Spleen (tissue), 11 donors: ENCODE measurements around the gene PTX4. TPM values are rescaled to one million over a fixed set of nuclear protein-coding genes. Genes with fewer than 3 reads are reported as not detected.
A peak's percentile ranks its signal among the peaks of the same experiment; 100 is the strongest.

ENCODE experiments used
- DNase-seq: peaks from one replicate; pipeline ENCODE4 v3.0.0-alpha.2; 2020
- H3K27ac ChIP-seq, 8 donors: fragments of 200-600 bp; sonication (generic) in 7 of 8; 1 replicate in 4 of 8; 2 replicates in 4 of 8; pipeline versions ENCODE4 v1.5.0 to v1.8.0; 2016 to 2021; ENCODE audit warnings: inconsistent platforms in 4 of 8, mild to moderate bottlenecking in 4 of 8, moderate library complexity in 1 of 8
- H3K27me3 ChIP-seq, 7 donors: fragments of 200-600 bp; sonication (generic) in 6 of 7; replicated peaks in 1 of 7; 1 replicate in 4 of 7; 2 replicates in 3 of 7; pipeline versions ENCODE4 v1.5.0 to v1.8.0; 2016 to 2021; ENCODE audit warnings: inconsistent platforms in 3 of 7, mild to moderate bottlenecking in 1 of 7
- H3K36me3 ChIP-seq, 6 donors: fragments of 200-600 bp; sonication (generic) in 5 of 6; 1 replicate in 4 of 6; 2 replicates in 2 of 6; pipeline versions ENCODE4 v1.5.0 to v1.8.0; 2016 to 2021; ENCODE audit warnings: inconsistent platforms in 2 of 6
- H3K4me1 ChIP-seq, 6 donors: fragments of 200-600 bp; sonication (generic) in 5 of 6; 1 replicate in 3 of 6; 2 replicates in 3 of 6; pipeline versions ENCODE4 v1.5.0 to v1.8.0; 2016 to 2021; ENCODE audit warnings: inconsistent platforms in 3 of 6
- H3K4me3 ChIP-seq, 8 donors: fragments of 200-600 bp; sonication (generic) in 7 of 8; 1 replicate in 4 of 8; 2 replicates in 4 of 8; pipeline versions ENCODE4 v1.5.0 to v1.8.0; 2016 to 2021; ENCODE audit warnings: inconsistent platforms in 4 of 8, mild to moderate bottlenecking in 4 of 8, moderate library complexity in 2 of 8
- H3K9me3 ChIP-seq, 8 donors: fragments of 200-600 bp; sonication (generic) in 7 of 8; 1 replicate in 4 of 8; 2 replicates in 4 of 8; pipeline versions ENCODE4 v1.5.0 to v1.8.0; 2016 to 2021; ENCODE audit warnings: inconsistent platforms in 4 of 8
- CTCF ChIP-seq, 11 experiments: fragments of 200-600 bp in 7 of 11; fragments of 450-650 bp in 4 of 11; sonication (generic) in 4 of 11; IDR thresholded peaks in 8 of 11; conservative IDR thresholded peaks in 3 of 11; 1 replicate in 7 of 11; 2 replicates in 4 of 11; pipeline versions ENCODE4 v1.4.0 to v1.8.0; 2016 to 2021; ENCODE audit warnings: antibody characterized with exemption in 11 of 11, inconsistent platforms in 4 of 11, mild to moderate bottlenecking in 1 of 11
- POLR2A ChIP-seq, 3 donors: fragments of 450-650 bp; IDR thresholded peaks; one replicate each; pipeline ENCODE4 v1.5.1; 2017; ENCODE audit warnings: antibody characterized with exemption in 3 of 3, mild to moderate bottlenecking in 1 of 3
- POLR2AphosphoS5 ChIP-seq, 3 donors: sonication (generic); formaldehyde crosslinking; IDR thresholded peaks; one replicate each; pipeline ENCODE4 v1.5.1; 2017; ENCODE audit warnings: antibody characterized with exemption in 3 of 3
- WGBS, 5 donors: extraction: QIAGEN DNeasy Blood & Tissue Kit in 3 of 5; methylation state at CpG; one replicate each; pipeline versions ENCODE4 v1.1.5 to v1.1.7; 2013 to 2018; 5-methylcytosine and 5-hydroxymethylcytosine counted together
- intact Hi-C: fragments of 100-400 bp; cut with DNase I; formaldehyde crosslinking; loops from one replicate; pipeline ENCODE4 v1.15.0; 2023; ENCODE audit warnings: low total_unique reads
- polyA plus RNA-seq, 3 donors: library from polyadenylated mRNA; stranded (reverse); fragments of 200-250 nt; gene quantifications; one replicate each; pipeline ENCODE4 v1.2.1, GENCODE V29; 2013
- total RNA-seq, 7 donors: library from RNA; depleted of rRNA in 3 of 7; stranded (reverse); fragments of >200 nt in 3 of 7; fragmentation: NEBNext Ultra II Directional in 4 of 7; extraction: Animal tissue kit (Norgen Biotek cat#: 25700) in 4 of 7; gene quantifications; one replicate each; pipeline versions ENCODE4 v1.1.0 to v1.2.1, GENCODE V29; 2016 to 2021
- donor health status: healthy with polysubstance abuse.
- donor health status: DM: no; HTN: no; CAD: no; lungs with moderate emphysema.
- donor health status: DM: no; HTN: no; CAD: no.
- donor health status: Bipolar disorder and iron deficiency.
- donor health status: healthy.
- donor health status: DM: no; HTN: no; CAD: no.
- donor health status: DM: yes; HTN: yes; CAD: no.

Gene PTX4
- total and polyA plus RNA-seq, 10 donors = 0.03 to 0.85 (median 0.44) TPM; not detected in 3

- H3K27ac ChIP-seq = peak overlapping the region; percentile 94 to 98 (median 96)
- H3K4me3 ChIP-seq = peak overlapping the region; percentile 65 to 97 (median 92)
- no peaks in the 10 kb centered on the region for H3K9me3 ChIP-seq
- intact Hi-C loops = no loop called here
- H3K27me3 ChIP-seq = no peaks in the 10 kb centered on the region
- WGBS, 5 donors = 10 to 30% (median 12%) methylated on average over 22 to 57 of the region's 57 CpGs
- H3K36me3 ChIP-seq = no peaks in the 10 kb centered on the region
- peak; percentile 84 for DNase-seq
- TF ChIP-seq POLR2AphosphoS5 (IDR thresholded peaks at IDR 0.05) (no peak), POLR2A (IDR thresholded peaks at IDR 0.05) (no peak), CTCF (IDR thresholded peaks at IDR 0.05 in 8 of 11, conservative IDR thresholded peaks at IDR 0.05 in 3 of 11) (no peak)
- H3K4me1 ChIP-seq = peaks cover 30 to 67% (median 55%) of the 10 kb centered on the region in 6 donors
Observed at GRCh38 chr16:1474082-1474795, 14.5 kb downstream of the PTX4 start.

DNA sequence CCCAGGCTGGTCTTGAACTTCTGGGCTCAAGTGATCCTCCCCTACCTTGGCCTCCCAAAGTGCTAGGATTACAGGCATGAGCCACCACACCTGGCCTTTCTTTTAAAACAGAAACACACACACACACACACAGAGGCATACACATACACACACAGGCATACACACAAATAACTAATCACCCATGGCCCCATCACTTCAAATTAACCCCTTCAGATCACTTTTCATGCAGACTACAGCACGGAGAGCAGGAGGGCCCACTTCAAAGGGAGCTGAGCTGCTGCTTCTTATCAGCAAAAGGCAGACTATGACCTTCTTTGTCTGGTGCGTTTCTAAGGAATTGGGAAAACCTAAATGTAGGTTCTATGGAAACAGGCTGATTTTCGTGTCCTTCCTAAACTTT is 15.8 kb downstream of the PTX4 start:
- Histone ChIP-seq H3K9me3 (no peaks in the 10 kb centered on the region), H3K27me3 (no peaks in the 10 kb centered on the region), H3K4me3 (no peak overlapping the region), H3K27ac (no peak overlapping the region), H3K4me1 (peaks cover 30 to 80% (median 58%) of the 10 kb centered on the region in 6 donors), H3K36me3 (no peaks in the 10 kb centered on the region)
- no peak for DNase-seq
- TF ChIP-seq POLR2A (IDR thresholded peaks at IDR 0.05) = no peak
- no peak for TF ChIP-seq CTCF (IDR thresholded peaks at IDR 0.05 in 8 of 11, conservative IDR thresholded peaks at IDR 0.05 in 3 of 11)
- TF ChIP-seq POLR2AphosphoS5 (IDR thresholded peaks at IDR 0.05) = no peak
- 67 to 81% (median 76%) methylated on average over 3 of the region's 3 CpGs for WGBS, 5 donors
- intact Hi-C loops = no loop called here

DNA sequence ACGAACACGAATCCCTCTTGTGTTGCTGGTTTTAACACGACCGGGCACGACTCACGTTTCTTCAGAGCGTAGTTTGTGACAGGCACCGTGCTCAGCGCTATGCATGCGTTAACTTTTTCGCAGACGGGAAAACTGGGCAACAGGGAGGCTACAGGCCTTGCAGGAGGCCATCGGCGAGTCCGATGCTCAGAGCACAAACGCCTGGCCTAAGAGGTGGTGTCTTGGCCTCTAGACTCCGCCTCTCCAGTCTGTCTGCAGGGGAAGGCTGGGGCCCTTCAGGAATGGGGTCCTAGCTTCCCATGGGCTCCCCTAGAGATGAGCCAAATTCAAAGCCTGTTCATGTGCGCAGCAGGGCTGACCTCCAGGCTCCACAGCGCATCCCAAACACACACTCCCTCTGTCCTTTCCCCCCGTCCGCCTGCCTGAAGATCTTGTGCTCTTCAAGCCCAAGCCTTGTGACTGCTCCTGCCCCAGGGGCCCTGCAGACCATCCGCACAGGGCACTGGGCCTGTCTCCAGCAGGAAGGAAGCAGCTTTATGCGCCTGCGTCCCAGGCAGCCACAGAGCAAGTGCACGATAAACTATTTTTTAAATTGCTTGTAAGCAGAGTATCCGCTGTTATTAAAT is 17.1 kb downstream of the PTX4 start:
- no peaks in the 10 kb centered on the region for H3K36me3 ChIP-seq
- no peak for DNase-seq
- H3K27ac ChIP-seq = peak overlapping the region in 7 of 8 donors; percentile 71 to 88 (median 80)
- H3K4me3 ChIP-seq = peak overlapping the region in 2 of 8 donors; percentile 5 to 62
- 45 to 63% (median 55%) methylated on average over 26 of the region's 26 CpGs for WGBS, 5 donors
- TF ChIP-seq CTCF (IDR thresholded peaks at IDR 0.05 in 8 of 11, conservative IDR thresholded peaks at IDR 0.05 in 3 of 11) (no peak), POLR2A (IDR thresholded peaks at IDR 0.05) (no peak), POLR2AphosphoS5 (IDR thresholded peaks at IDR 0.05) (no peak)
- intact Hi-C loops = no loop called here
- no peaks in the 10 kb centered on the region for H3K9me3 ChIP-seq
- peaks cover 30 to 92% (median 64%) of the 10 kb centered on the region in 6 donors for H3K4me1 ChIP-seq
- H3K27me3 ChIP-seq = no peaks in the 10 kb centered on the region
